ENCODE data around the gene BPI.
A peak's percentile ranks its signal among the peaks of the same experiment; 100 is the strongest.
"Not testable (repeated sequence)": the region's sequence is repeated elsewhere in the genome, so short reads cannot be mapped to it uniquely, and the experiment has no call there.

The BPI gene

GRCh38 chr20:38306379-38306778, 2.4 kb downstream of the BPI start:
- DNase-seq: no peak

DNA sequence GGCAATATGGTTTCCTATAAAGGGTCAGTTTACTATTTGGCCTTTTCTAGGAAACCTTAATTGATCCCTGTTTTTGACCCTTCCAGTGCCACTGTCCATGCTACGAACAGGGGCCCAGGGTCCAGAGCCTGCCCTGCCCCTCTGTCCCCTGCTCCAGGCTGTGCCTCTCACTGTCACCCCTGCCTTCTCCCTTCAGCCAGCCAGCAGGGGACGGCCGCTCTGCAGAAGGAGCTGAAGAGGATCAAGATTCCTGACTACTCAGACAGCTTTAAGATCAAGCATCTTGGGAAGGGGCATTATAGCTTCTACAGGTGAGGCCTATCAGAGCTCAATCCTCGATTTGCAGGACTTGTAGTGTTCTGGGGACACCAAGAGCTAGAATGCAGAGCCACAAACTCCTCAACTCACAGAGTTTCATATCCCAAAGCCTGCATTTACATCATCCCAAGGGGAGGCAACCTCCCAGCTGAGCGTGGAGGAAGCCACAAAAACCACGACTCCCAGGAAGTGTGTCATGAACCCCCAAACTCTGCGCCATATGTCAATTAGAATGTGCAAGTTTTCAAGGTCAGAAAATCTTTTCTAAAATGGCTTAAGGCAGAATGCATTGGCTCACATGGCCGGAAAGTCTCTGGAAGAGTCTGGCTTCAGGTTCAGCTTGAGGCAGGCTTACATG, 3.6 kb downstream of the BPI start:
- DNase-seq: no peak

- no peak for DNase-seq
Observed at GRCh38 chr20:38308047-38308438, 4.1 kb downstream of the BPI start.

DNA sequence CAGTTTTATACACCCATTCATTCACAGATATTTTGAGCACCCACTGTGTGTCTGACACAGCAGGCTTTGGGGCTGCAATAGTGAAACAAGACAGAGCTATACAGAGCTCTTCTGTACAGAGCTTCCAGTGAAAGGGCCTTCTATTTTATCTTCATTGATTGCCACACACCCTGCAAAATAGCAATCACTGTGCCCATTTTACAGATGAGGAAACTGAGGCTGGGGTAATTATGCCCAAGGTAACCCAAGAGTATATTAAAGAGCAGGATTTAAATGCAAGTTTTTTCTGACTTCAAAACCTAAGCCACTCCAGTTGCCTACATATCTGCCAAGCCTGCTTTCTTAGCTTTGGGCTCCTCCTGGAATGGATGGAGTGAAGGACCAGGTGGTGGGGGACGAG, 4.5 kb downstream of the BPI start:
- DNase-seq: no peak

- DNase-seq: no peak
Observed at GRCh38 chr20:38311091-38311490, 7.1 kb downstream of the BPI start.

DNA sequence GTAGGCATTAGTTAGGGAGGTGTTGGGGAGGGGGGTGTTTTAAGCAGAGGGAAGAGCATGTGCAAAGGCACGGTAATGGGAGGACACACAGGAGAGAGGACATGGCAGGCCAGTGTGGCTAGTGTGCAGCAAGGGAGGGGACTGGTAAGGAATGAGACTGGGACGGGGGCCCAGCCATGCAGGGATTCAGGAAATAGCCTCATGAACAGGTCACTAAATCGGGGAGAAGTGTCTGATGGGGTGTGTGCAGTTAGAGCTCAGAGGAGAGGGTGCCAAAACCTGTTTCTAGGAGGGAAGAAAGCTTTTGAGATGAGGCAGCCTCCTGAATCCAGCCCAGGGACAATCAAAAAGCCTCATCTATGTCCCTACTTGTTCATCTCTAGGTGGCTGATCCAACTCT, 7.5 kb downstream of the BPI start:
- no peak for DNase-seq

DNA sequence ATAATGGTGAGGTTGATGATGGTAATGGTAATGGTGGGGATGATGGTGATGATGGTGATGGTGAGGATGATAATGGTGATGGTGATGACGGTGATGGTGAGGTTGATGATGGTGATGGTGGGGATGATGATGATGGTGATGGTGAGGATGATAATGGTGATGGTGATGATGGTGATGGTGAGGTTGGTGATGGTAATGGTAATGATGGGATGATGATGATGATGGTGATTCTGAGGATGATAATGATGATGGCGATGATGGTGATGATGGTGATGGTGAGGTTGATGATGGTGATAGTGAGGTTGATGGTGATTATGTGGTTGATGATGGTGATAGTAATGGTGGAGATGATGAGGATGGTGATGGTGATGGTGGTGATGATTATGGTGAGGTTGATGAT, 9.7 kb downstream of the BPI start:
- no peak for DNase-seq

DNA sequence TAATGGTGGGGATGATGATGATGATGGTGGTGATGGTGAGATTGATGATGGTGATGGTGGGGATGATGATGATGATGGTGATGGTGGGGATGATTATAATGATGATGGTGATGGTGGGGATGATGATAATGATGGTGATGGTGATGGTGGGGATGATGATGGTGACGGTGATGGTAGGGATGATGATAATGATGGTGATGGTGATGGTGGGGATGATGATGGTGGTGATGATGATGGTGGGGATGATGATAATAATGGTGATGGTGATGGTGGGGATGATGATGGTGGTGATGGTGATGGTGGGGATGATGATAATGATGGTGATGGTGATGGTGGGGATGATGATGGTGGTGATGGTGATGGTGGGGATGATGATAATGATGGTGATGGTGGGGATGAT, 10.4 kb downstream of the BPI start:
- DNase-seq: not testable (repeated sequence)

DNA sequence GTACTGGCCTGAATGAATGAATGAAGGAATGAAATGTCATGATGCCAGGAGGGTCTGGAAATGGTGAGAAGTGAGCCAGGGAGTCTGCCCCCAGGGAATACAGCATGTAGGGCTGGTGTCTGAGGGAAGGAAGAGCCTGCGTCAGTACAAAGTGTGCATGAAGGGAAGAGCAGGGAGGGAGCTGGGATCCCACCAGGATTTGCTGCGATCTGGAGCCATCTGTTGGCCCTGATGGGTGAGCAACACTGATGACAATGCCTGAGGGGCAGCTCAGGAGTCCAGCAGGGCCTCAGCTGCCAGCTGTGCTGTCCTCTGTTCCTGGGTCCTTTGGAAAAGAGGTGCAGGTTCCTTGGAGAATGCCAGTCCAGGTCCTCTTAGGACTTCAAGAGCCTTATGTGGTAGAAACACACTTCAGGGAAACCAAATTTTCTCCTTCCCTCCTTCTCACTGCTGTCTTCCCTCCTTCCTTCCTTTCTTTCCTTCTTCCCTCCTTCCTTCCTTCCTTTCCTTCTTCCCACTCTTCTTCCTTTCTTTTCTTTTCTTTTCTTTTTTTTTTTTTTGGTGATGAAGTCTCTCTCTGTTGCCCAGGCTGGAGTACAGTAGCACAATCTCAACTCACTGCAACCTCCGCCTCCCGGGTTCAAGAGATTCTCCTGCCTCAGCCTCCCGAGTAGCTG, 11.5 kb downstream of the BPI start:
- no peak for DNase-seq

GRCh38 chr20:38316341-38316740, 12.4 kb downstream of the BPI start:
- DNase-seq: no peak

GRCh38 chr20:38317422-38317821, 13.5 kb downstream of the BPI start:
- no peak for DNase-seq

DNA sequence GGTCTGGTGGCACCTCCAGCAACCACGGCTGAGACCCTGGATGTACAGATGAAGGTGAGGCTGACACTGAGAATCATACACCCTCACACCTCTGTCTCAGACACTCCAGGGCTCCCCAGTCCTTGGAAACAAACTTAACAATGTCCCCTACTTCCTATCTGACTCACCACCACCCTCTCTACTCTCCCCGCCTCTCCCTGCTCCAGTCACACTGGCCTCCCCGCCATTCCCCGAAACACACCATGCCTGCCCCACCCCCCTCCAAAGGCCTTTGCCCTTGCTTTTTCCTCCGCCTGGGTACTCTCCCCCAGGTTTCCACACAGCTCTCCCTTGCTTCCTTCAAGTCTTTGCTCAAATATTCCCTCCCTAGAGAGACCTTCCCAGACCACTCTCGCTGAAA, 16.3 kb downstream of the BPI start:
- no peak for DNase-seq

DNA sequence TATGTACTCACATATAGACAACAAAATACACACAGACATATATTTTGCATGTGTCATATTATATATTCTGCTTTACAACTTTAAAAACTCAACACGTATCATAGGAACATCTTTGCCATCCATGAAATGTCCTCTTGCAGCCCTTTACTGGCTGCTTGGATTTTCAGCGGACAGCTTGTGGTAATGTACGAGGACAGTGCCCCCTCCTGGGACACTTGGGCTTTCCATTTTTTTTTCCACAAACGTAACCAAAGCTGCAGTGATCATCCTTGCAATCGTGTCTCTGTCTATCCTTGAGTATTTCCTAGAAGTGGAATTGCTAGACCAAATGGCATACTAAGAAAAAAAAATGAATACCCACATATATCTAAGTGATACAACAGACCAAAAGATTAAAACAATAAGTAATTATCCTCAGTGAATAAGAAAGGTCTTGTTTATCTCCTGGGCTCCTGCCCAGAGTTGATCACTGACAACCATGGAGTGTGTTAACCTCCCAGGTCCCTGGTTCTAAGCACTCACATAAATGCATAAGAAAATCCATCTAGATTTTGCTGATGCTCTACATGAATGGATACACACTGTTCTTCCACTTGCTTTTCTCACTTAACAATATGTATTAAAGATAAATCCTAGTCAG, 18.1 kb downstream of the BPI start:
- DNase-seq: no peak

GRCh38 chr20:38324159-38324558, 20.2 kb downstream of the BPI start:
- no peak for DNase-seq

DNA sequence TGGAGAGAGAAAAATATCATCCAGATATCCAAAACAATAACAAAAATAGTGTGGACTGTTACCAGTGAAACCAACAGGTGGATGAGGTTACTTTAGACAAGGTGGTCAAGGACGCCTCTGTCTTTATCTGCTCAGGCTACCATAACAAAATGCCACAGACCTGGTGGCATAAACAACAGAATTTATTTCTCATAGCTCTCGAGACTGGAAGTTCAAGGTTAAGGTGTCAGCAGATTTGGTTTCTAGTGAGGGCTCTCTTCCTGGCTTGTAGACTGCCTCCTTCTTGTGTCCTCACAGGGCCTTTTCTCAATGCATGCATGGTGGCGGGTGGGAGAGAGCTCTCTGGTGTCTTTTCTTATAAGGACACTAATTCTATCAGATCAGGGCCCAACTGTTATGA, 21.2 kb downstream of the BPI start:
- no peak for DNase-seq

DNA sequence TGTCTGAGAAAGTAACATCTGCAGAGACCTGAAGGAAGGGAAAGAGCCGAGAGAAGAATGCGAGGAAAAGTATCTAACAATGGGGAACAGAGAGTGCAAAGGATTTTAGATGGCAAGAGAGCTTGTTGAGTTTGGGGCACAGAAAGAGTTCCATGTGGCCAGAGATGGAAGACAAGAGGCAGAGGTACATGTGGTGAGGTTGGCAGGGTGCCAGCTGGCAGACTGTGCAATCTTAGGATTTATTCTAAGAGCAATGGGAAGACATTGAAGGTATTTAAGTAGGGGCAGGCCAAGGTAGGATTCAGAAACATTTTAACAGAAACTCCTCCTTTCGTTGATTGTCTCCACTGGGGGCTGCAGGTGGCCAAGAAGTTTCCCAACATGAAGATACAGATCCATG, 21.9 kb downstream of the BPI start:
- DNase-seq: no peak

DNA sequence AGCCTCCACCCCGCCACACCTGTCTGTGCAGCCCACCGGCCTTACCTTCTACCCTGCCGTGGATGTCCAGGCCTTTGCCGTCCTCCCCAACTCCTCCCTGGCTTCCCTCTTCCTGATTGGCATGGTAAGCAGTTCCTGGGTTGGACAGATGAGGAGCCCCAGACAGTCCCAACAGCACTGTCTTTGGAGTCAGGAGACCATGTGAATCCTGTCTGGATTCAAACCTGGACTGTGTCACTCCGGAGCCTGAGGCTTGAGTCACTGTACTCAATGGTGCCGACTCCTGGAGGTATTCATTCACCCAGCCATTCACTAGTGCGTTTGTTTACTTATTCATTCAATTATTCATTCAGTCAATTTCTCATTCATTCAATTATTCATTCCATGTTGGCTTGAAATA, 22.4 kb downstream of the BPI start:
- no peak for DNase-seq

- no peak for DNase-seq
Observed at GRCh38 chr20:38330638-38331037, 26.7 kb downstream of the BPI start.

GRCh38 chr20:38331245-38331644, 27.3 kb downstream of the BPI start:
- DNase-seq: no peak

DNA sequence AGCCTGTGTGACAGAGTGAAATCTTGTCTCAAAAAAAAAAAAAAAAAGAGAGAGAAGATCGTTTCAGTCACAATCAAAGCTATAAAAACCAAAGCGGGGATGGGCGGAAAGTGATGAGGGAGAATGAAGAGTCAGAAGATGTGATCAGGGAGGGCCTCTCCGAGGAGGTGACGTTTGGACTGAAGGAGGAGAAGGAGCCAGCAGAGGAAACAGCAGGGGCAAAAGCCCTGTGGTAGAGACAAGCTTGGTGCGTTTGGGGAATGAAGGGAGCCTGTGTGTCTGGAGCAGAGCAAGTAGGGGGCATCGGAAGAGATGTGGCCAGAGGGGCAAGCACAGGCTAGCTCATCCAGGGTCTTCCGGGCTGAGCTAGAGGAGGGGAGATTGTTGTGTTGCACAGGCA, 27.9 kb downstream of the BPI start:
- DNase-seq: no peak

DNA sequence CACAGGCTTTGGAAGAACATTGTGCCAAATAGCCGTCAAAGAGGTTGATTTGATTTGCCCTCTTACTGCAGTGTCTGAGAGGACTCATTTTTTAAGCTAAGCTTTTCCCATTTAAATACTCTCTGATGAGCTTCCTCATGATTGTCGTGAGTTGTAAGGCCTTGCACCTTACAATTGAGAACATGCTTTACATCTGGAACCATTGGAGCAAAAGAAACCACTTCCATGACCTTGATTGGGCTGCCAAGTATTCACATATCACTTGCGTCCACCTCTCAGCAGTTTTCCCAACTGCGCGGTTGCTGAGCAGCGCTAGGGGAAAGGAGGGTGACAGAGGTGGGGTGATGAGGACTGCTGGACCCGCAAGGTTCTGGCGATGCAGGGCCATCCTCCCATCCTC, 30.1 kb downstream of the BPI start:
- no peak for DNase-seq

- DNase-seq: no peak
Observed at GRCh38 chr20:38336726-38337125, 32.8 kb downstream of the BPI start.

DNA sequence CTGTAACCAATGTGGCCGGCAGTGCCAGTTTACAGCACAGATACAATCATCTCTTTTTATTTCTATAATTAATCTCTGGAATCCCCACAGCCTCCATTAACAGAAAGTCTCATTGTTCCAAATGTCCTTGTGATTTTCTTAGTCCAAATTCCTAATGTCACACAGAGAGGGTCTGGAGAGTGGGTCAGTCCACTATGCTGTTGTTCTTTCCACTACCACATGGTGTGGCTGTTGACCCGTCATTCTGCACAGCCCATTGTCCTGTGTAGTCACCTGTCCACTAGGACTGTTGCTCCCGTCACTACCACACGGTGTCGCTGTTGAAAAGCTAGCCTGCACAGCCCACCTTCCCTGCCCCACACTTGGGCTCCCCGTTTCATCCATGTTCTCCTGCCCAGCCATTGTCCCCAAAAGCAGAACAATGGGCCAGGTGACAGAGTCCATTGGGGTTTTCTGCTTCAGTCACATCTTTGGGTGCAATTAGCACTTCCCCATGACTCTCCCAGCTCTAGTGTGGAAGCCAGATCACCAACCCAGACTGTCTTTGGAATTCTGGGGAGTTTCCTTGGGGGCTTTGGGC, 33.7 kb downstream of the BPI start:
- peak in 1 of 2 donors; percentile 39 for DNase-seq

- DNase-seq: no peak
Observed at GRCh38 chr20:38338849-38339520, 35.0 kb downstream of the BPI start.
